NB4 (cell line): Measurements from ENCODE around the gene NPLOC4.

ENCODE experiments used
- POLR2A ChIP-seq: IDR thresholded peaks from 2 replicates; pipeline ENCODE4 v1.6.1; 2011; ENCODE audit warnings: mild to moderate bottlenecking; ENCODE audit not compliant: insufficient read length; ENCODE audit errors: extremely low read depth
- TF ChIP-seq, protein P1 (sequence below): IDR thresholded peaks from one replicate; pipeline ENCODE4 v1.5.1; 2012; ENCODE audit warnings: low read depth, low read length
- TF ChIP-seq, protein P2 (sequence below): IDR thresholded peaks from 2 replicates; pipeline ENCODE4 v1.6.1; 2011; ENCODE audit warnings: low read depth, low read length

DNA sequence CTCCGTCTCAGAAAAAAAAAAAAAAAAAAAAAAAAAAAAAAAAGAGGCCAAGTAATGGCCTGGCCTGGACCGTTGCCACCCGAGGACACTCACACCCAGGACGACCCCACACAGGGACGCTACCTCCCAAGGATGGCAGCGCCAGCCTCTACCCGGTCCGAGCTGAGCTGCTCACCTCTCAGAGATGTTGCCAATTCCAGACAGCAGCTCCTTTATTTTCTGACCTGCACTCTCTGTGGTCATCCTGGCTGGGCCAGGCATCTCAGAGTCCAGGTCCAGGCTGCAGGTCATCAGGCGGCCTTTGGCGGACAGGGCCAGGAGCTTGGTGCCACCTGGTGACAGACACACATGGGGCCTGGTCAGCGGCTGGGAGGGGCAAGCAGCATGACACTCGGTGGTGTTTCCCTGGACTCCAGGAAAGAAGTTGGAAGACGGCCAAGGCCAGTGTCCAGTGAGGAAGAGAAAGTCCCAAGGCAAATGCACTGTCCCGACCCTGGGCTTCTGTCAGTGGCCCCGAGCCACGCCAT, 87.8 kb downstream of the NPLOC4 start:
- TF ChIP-seq, protein P1, sequence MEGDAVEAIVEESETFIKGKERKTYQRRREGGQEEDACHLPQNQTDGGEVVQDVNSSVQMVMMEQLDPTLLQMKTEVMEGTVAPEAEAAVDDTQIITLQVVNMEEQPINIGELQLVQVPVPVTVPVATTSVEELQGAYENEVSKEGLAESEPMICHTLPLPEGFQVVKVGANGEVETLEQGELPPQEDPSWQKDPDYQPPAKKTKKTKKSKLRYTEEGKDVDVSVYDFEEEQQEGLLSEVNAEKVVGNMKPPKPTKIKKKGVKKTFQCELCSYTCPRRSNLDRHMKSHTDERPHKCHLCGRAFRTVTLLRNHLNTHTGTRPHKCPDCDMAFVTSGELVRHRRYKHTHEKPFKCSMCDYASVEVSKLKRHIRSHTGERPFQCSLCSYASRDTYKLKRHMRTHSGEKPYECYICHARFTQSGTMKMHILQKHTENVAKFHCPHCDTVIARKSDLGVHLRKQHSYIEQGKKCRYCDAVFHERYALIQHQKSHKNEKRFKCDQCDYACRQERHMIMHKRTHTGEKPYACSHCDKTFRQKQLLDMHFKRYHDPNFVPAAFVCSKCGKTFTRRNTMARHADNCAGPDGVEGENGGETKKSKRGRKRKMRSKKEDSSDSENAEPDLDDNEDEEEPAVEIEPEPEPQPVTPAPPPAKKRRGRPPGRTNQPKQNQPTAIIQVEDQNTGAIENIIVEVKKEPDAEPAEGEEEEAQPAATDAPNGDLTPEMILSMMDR, result no peak
- TF ChIP-seq POLR2A, result no peak
- TF ChIP-seq, protein P2, sequence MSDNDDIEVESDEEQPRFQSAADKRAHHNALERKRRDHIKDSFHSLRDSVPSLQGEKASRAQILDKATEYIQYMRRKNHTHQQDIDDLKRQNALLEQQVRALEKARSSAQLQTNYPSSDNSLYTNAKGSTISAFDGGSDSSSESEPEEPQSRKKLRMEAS, result no peak
